ENCODE measurements around the gene TBC1D5.

The TBC1D5 gene

GRCh38 chr3:17518189-17519059 is 224.0 kb downstream of the TBC1D5 start:
- Histone ChIP-seq H3K4me3 (ENCODE audit: low read length) (no peak overlapping the region), H3K4me1 (ENCODE audit: control insufficient read depth, low read depth, low read length) (peaks cover 10% of the 10 kb centered on the region), H3K36me3 (ENCODE audit: control insufficient read depth, low read depth, low read length) (no peaks in the 10 kb centered on the region), H3K9ac (ENCODE audit: low read length) (no peak overlapping the region), H3K27ac (ENCODE audit: low read length) (no peak overlapping the region), H3K27me3 (ENCODE audit: control insufficient read depth, insufficient read depth, low read length) (no peaks in the 10 kb centered on the region), H3K9me3 (ENCODE audit: control insufficient read depth, low read depth, low read length) (no peaks in the 10 kb centered on the region)

- Histone ChIP-seq H3K27me3 (ENCODE audit: control insufficient read depth, insufficient read depth, low read length) (no peaks in the 10 kb centered on the region), H3K9ac (ENCODE audit: low read length) (no peak overlapping the region), H3K4me1 (ENCODE audit: control insufficient read depth, low read depth, low read length) (peaks cover 10% of the 10 kb centered on the region), H3K27ac (ENCODE audit: low read length) (no peak overlapping the region), H3K36me3 (ENCODE audit: control insufficient read depth, low read depth, low read length) (no peaks in the 10 kb centered on the region), H3K4me3 (ENCODE audit: low read length) (no peak overlapping the region), H3K9me3 (ENCODE audit: control insufficient read depth, low read depth, low read length) (no peaks in the 10 kb centered on the region)
Observed at GRCh38 chr3:17515445-17516234, 226.8 kb downstream of the TBC1D5 start.

GRCh38 chr3:17514597-17514996 is 227.8 kb downstream of the TBC1D5 start:
- Histone ChIP-seq H3K36me3 (ENCODE audit: control insufficient read depth, low read depth, low read length) (no peaks in the 10 kb centered on the region), H3K27me3 (ENCODE audit: control insufficient read depth, insufficient read depth, low read length) (no peaks in the 10 kb centered on the region), H3K4me3 (ENCODE audit: low read length) (no peak overlapping the region), H3K4me1 (ENCODE audit: control insufficient read depth, low read depth, low read length) (peaks cover 10% of the 10 kb centered on the region), H3K27ac (ENCODE audit: low read length) (no peak overlapping the region), H3K9me3 (ENCODE audit: control insufficient read depth, low read depth, low read length) (no peaks in the 10 kb centered on the region), H3K9ac (ENCODE audit: low read length) (no peak overlapping the region)

GRCh38 chr3:17510265-17510664 is 232.2 kb downstream of the TBC1D5 start:
- Histone ChIP-seq H3K27ac (ENCODE audit: low read length) (no peak overlapping the region), H3K9ac (ENCODE audit: low read length) (no peak overlapping the region), H3K27me3 (ENCODE audit: control insufficient read depth, insufficient read depth, low read length) (no peaks in the 10 kb centered on the region), H3K4me3 (ENCODE audit: low read length) (no peak overlapping the region), H3K36me3 (ENCODE audit: control insufficient read depth, low read depth, low read length) (no peaks in the 10 kb centered on the region), H3K4me1 (ENCODE audit: control insufficient read depth, low read depth, low read length) (peaks cover 2% of the 10 kb centered on the region), H3K9me3 (ENCODE audit: control insufficient read depth, low read depth, low read length) (no peaks in the 10 kb centered on the region)

DNA sequence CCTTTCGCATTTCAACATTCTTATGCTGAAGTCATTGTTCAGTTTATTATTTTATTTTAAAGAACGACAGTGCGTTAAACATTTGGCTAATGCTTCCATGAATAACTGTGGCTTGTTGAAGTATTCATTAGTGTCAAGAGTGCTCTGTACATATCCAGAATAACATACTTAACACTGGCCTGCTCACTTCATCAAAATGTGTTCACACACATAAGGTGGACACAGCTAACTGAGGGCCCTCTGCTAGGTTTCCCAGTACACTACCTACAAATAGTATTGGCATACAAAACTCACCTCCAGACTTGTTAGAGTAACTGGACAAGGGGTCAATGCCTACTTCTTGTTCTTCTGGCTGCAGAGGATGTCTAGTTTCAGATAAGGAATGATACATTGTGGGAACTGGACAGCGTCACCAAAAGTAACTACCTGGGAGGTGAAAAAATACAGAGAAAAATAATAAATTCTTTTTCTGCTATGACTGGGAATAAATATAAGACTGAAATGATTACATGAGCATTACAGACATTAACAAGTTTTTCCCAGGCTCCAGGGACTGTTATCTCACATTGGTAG is 234.2 kb downstream of the TBC1D5 start:
- Histone ChIP-seq H3K36me3 (ENCODE audit: control insufficient read depth, low read depth, low read length) (no peaks in the 10 kb centered on the region), H3K27me3 (ENCODE audit: control insufficient read depth, insufficient read depth, low read length) (no peaks in the 10 kb centered on the region), H3K9me3 (ENCODE audit: control insufficient read depth, low read depth, low read length) (no peaks in the 10 kb centered on the region), H3K4me3 (ENCODE audit: low read length) (no peak overlapping the region), H3K27ac (ENCODE audit: low read length) (no peak overlapping the region), H3K9ac (ENCODE audit: low read length) (no peak overlapping the region), H3K4me1 (ENCODE audit: control insufficient read depth, low read depth, low read length) (peaks cover 2% of the 10 kb centered on the region)

DNA sequence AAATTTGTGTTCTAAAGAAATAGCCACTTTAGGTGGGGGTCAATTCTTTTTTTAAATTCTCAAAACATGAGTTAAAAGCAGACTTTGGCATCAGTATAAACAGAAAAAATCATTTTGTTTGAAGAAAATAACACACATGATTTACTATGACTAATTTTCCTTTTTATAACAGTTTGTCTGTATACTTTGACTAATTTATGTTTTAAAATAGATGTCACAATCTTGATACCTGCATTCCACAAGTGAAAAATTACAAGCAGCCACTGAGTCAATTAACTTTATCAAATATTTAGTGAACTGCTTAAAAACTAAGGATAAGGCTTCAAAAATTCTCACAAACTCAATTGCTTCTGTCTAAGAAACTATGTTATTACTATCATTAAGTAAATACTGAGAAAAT is 235.0 kb downstream of the TBC1D5 start:
- H3K9me3 ChIP-seq (ENCODE audit: control insufficient read depth, low read depth, low read length): no peaks in the 10 kb centered on the region
- H3K27ac ChIP-seq (ENCODE audit: low read length): no peak overlapping the region

DNA sequence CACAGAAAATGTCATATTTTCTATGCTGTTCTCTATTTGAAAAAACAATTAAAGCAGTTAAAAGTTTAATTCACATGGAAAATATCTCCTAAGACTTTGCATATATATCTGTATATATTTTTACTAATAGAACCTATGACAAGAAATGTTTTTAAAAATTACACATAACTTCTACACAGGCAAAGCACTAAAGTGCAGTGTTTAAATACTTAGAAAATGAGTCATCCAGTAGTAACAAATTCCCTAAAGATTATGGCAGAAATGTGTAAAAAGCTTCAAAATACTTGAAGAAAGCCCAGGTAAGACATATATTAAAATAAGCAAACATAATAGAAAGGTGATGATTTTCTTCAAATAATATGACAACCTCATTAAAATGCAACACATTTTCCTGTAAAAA is 236.6 kb downstream of the TBC1D5 start:
- Histone ChIP-seq H3K27ac (ENCODE audit: low read length) (no peak overlapping the region), H3K4me3 (ENCODE audit: low read length) (no peak overlapping the region), H3K4me1 (ENCODE audit: control insufficient read depth, low read depth, low read length) (peaks cover 2% of the 10 kb centered on the region), H3K27me3 (ENCODE audit: control insufficient read depth, insufficient read depth, low read length) (no peaks in the 10 kb centered on the region), H3K9ac (ENCODE audit: low read length) (no peak overlapping the region), H3K36me3 (ENCODE audit: control insufficient read depth, low read depth, low read length) (no peaks in the 10 kb centered on the region), H3K9me3 (ENCODE audit: control insufficient read depth, low read depth, low read length) (no peaks in the 10 kb centered on the region)

More for the DNA sequence above, 235.0 kb downstream of the TBC1D5 start:
- Histone ChIP-seq H3K4me1 (ENCODE audit: control insufficient read depth, low read depth, low read length) (peaks cover 2% of the 10 kb centered on the region), H3K9ac (ENCODE audit: low read length) (no peak overlapping the region), H3K4me3 (ENCODE audit: low read length) (no peak overlapping the region), H3K27me3 (ENCODE audit: control insufficient read depth, insufficient read depth, low read length) (no peaks in the 10 kb centered on the region), H3K36me3 (ENCODE audit: control insufficient read depth, low read depth, low read length) (no peaks in the 10 kb centered on the region)

GRCh38 chr3:17501745-17502144 is 240.7 kb downstream of the TBC1D5 start:
- Histone ChIP-seq H3K9me3 (ENCODE audit: control insufficient read depth, low read depth, low read length) (no peaks in the 10 kb centered on the region), H3K36me3 (ENCODE audit: control insufficient read depth, low read depth, low read length) (no peaks in the 10 kb centered on the region), H3K4me3 (ENCODE audit: low read length) (no peak overlapping the region), H3K4me1 (ENCODE audit: control insufficient read depth, low read depth, low read length) (peaks cover 2% of the 10 kb centered on the region), H3K27ac (ENCODE audit: low read length) (no peak overlapping the region), H3K27me3 (ENCODE audit: control insufficient read depth, insufficient read depth, low read length) (no peaks in the 10 kb centered on the region), H3K9ac (ENCODE audit: low read length) (no peak overlapping the region)

DNA sequence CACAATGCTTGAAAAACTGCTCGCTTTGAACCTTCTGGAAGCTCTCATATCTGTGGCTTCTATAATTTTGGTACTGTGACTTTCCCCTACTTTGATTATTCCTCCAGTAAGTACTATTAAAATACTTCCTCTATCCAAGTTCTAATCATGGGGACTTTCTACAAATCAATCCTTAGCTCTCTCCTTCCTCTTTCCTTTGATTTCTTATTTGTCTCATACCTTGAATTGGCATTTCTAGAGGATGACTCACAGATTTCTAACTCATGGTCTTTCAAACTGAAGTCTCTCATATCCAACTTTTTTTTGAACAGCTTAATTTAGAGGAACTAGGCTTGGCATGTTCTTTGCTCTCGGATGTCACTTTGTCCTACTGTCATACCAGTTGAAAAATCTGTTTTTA is 241.8 kb downstream of the TBC1D5 start:
- Histone ChIP-seq H3K9ac (ENCODE audit: low read length) (no peak overlapping the region), H3K27me3 (ENCODE audit: control insufficient read depth, insufficient read depth, low read length) (no peaks in the 10 kb centered on the region), H3K4me1 (ENCODE audit: control insufficient read depth, low read depth, low read length) (no peaks in the 10 kb centered on the region), H3K9me3 (ENCODE audit: control insufficient read depth, low read depth, low read length) (no peaks in the 10 kb centered on the region), H3K27ac (ENCODE audit: low read length) (no peak overlapping the region), H3K4me3 (ENCODE audit: low read length) (no peak overlapping the region), H3K36me3 (ENCODE audit: control insufficient read depth, low read depth, low read length) (no peaks in the 10 kb centered on the region)

DNA sequence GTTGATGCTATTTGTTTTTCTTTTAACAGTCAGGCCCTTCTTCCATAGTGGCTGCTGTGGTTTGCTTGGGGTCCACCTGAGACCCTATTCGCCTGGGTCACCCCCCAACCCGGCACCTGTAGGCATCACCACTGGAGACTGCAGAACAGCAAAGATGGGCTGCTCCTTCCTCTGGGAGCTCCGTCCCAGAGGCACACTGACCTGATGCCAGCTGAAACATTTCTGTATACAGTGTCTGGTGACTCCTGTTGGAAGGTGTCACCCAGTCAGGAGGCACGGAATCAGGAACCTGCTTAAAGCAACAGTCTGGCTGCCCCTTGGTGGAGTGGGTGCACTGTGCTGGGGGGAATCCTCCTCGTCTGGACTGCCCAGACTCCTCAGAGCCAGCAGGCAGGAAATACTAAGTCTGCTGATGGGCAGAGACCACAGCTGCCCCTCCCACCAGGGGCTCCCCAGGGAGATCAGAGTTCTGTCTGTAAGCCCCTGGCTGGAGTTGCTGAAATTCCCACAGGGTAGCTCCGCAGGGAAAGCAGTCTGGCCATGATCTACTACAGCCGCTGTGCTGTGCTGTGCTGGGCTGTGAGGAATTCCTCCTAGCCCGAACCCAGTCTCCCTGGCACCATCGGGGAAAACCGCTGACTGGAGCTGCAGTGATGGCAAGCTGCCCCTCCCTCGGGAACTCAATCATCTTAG is 248.2 kb downstream of the TBC1D5 start:
- H3K36me3 ChIP-seq (ENCODE audit: control insufficient read depth, low read depth, low read length): no peaks in the 10 kb centered on the region
- no peak overlapping the region for H3K4me3 ChIP-seq (ENCODE audit: low read length)
- H3K9me3 ChIP-seq (ENCODE audit: control insufficient read depth, low read depth, low read length): no peaks in the 10 kb centered on the region
- no peak overlapping the region for H3K9ac ChIP-seq (ENCODE audit: low read length)
- H3K4me1 ChIP-seq (ENCODE audit: control insufficient read depth, low read depth, low read length): peaks cover 7% of the 10 kb centered on the region
- H3K27ac ChIP-seq (ENCODE audit: low read length): no peak overlapping the region
- H3K27me3 ChIP-seq (ENCODE audit: control insufficient read depth, insufficient read depth, low read length): no peaks in the 10 kb centered on the region

DNA sequence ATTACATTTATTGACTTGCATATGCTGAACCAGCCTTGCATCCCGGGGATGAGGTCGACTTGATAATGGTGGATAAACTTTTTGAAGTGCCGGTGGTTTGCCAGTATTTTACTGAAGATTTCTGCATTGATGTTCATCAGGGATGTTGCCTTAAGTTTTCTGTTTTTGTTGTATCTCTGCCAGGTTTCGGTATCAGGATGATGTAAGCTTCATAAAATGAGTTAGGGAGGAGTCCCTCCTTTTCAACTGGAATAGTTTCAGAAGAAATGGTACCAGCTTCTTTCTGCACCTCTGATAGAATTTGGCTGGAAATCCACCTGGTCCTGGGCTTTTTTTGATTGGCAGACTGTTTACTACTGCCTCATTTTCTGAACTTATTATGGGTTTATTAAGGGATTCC is 250.8 kb downstream of the TBC1D5 start:
- Histone ChIP-seq H3K27ac (ENCODE audit: low read length) (no peak overlapping the region), H3K27me3 (ENCODE audit: control insufficient read depth, insufficient read depth, low read length) (no peaks in the 10 kb centered on the region), H3K9me3 (ENCODE audit: control insufficient read depth, low read depth, low read length) (peaks cover 11% of the 10 kb centered on the region), H3K4me3 (ENCODE audit: low read length) (no peak overlapping the region), H3K9ac (ENCODE audit: low read length) (no peak overlapping the region), H3K4me1 (ENCODE audit: control insufficient read depth, low read depth, low read length) (peaks cover 7% of the 10 kb centered on the region), H3K36me3 (ENCODE audit: control insufficient read depth, low read depth, low read length) (no peaks in the 10 kb centered on the region)
